ENCODE data around the gene CDC25B.
A peak's percentile ranks its signal among the peaks of the same experiment; 100 is the strongest.

Gene CDC25B

GRCh38 chr20:3765171-3765882 lies 30.8 kb upstream of the CDC25B start:
- no peak for DNase-seq

GRCh38 chr20:3766422-3767109 lies 29.5 kb upstream of the CDC25B start:
- no peak for DNase-seq

GRCh38 chr20:3767110-3767426 lies 29.0 kb upstream of the CDC25B start:
- DNase-seq: no peak

- DNase-seq: peak; percentile 96
Observed at GRCh38 chr20:3767427-3768341, 28.4 kb upstream of the CDC25B start, which contains the start of gene ADISSP. TSS of gene ADISSP (minus strand) at chr20:3767753. CDS start at chr20:3760100, 7,653 bp downstream.

- peak; percentile 75 for DNase-seq
Observed at GRCh38 chr20:3768342-3769130, 27.6 kb upstream of the CDC25B start.

GRCh38 chr20:3771552-3772058 lies 24.5 kb upstream of the CDC25B start:
- DNase-seq: no peak

- DNase-seq: no peak
Observed at GRCh38 chr20:3775457-3776108, 20.5 kb upstream of the CDC25B start.

- no peak for DNase-seq
Observed at GRCh38 chr20:3777381-3777715, 18.8 kb upstream of the CDC25B start.

- peak; percentile 10 for DNase-seq
Observed at GRCh38 chr20:3777716-3778629, 18.1 kb upstream of the CDC25B start.

GRCh38 chr20:3778976-3779375 lies 17.1 kb upstream of the CDC25B start:
- DNase-seq: no peak

- peak; percentile 15 for DNase-seq
Observed at GRCh38 chr20:3781153-3781910, 14.8 kb upstream of the CDC25B start, which contains the start of gene SPEF1. TSS of gene SPEF1 (minus strand) at chr20:3781448. CDS start at chr20:3781287, 161 bp downstream.

- DNase-seq: no peak
Observed at GRCh38 chr20:3782597-3782996, 13.5 kb upstream of the CDC25B start.

GRCh38 chr20:3783068-3783489 lies 13.0 kb upstream of the CDC25B start:
- no peak for DNase-seq

GRCh38 chr20:3783511-3784195 lies 12.5 kb upstream of the CDC25B start:
- DNase-seq: no peak

- no peak for DNase-seq
Observed at GRCh38 chr20:3784216-3784853, 11.8 kb upstream of the CDC25B start.

GRCh38 chr20:3784863-3785239 lies 11.3 kb upstream of the CDC25B start:
- DNase-seq: no peak

GRCh38 chr20:3785240-3786125 lies 10.6 kb upstream of the CDC25B start:
- DNase-seq: no peak

GRCh38 chr20:3786126-3786484 lies 10.0 kb upstream of the CDC25B start:
- peak; percentile 36 for DNase-seq
